ENCODE results near the gene TTC21B.

GRCh38 chr2:165857876-165858275 is 95.7 kb downstream of the TTC21B start:
- TF ChIP-seq CTCF (IDR thresholded peaks at IDR 0.05) (no peak), POLR2AphosphoS5 (IDR thresholded peaks at IDR 0.05) (no peak), POLR2A (IDR thresholded peaks at IDR 0.05) (no peak), EP300 (IDR thresholded peaks at IDR 0.05) (no peak)

Measured in stomach (tissue), 4 donors.